Glutamatergic neuron (in vitro differentiated cells): ENCODE data around the gene MCUB. TPM values are rescaled to one million over a fixed set of nuclear protein-coding genes. Genes with fewer than 3 reads are reported as not detected.

Experiments
- DNase-seq: peaks from one replicate; pipeline ENCODE4 v3.0.0; 2022
- H3K27ac Mint-ChIP-seq: one replicate; pipeline ENCODE4 v1.8.0; 2020; ENCODE audit warnings: mild to moderate bottlenecking, mixed read lengths, inconsistent platforms; ENCODE audit not compliant: unreplicated experiment
- H3K27me3 Mint-ChIP-seq: one replicate; pipeline ENCODE4 v1.8.0; 2020; ENCODE audit warnings: mild to moderate bottlenecking, moderate library complexity, mixed read lengths, inconsistent platforms; ENCODE audit not compliant: unreplicated experiment
- H3K36me3 Mint-ChIP-seq: one replicate; pipeline ENCODE4 v1.8.0; 2020; ENCODE audit warnings: mild to moderate bottlenecking, mixed read lengths, inconsistent platforms; ENCODE audit not compliant: unreplicated experiment
- H3K4me1 Mint-ChIP-seq: one replicate; pipeline ENCODE4 v1.8.0; 2020; ENCODE audit warnings: mild to moderate bottlenecking, low read depth, mixed read lengths, inconsistent platforms; ENCODE audit not compliant: unreplicated experiment
- H3K4me3 Mint-ChIP-seq: one replicate; pipeline ENCODE4 v1.8.0; 2020; ENCODE audit warnings: mild to moderate bottlenecking, mixed read lengths, inconsistent platforms; ENCODE audit not compliant: unreplicated experiment
- H3K9me3 Mint-ChIP-seq: one replicate; pipeline ENCODE4 v1.8.0; 2020; ENCODE audit warnings: mild to moderate bottlenecking, moderate library complexity, mixed read lengths, inconsistent platforms; ENCODE audit not compliant: unreplicated experiment
- total RNA-seq: library from RNA; stranded (reverse); fragmentation: NEBNext Ultra II Directional; extraction: Animal tissue kit (Norgen Biotek cat#: 25700); gene quantifications from one replicate; pipeline ENCODE4 v1.2.1, GENCODE V29; 2021; ENCODE audit not compliant: unreplicated experiment
- TF ChIP-seq, protein P1 (sequence below): fragments of 200-600 bp; sonication (generic); IDR thresholded peaks from one replicate; pipeline ENCODE4 v1.5.0; 2021; ENCODE audit not compliant: partially characterized antibody, unreplicated experiment

MCUB gene
- total RNA-seq, 1 donor from 2014 or later = 9.7 TPM

DNA sequence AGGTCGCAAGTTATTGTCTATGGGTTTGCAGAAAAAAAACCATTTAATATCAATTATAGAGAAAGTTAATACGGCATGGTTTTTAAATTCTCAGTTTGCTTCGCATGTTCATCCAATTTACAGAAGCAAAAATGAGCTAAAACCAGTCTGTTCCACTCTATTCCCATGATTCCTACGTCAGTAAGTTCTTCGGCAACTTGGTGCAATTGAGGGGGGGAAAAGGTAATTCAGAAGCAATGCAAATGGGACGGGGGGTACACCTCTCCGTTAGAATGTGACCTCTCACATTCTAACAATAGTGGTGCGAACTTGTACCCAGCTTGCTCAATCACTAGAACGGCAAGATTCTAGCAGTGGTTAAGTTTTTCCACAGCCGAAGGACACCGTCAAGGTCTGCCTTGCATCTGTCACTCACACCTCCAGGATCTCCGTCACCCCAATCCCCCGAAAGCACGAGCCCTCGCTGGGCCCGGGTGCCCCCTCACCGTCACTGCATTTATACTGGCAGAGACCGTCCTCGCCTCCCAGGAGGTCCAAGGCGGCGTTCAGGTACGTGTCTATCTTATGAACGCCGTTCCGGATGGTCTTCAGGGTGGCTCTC is 169.2 kb downstream of the MCUB start:
- H3K27me3 Mint-ChIP-seq = peaks cover 6% of the 10 kb centered on the region
- TF ChIP-seq, protein P1, sequence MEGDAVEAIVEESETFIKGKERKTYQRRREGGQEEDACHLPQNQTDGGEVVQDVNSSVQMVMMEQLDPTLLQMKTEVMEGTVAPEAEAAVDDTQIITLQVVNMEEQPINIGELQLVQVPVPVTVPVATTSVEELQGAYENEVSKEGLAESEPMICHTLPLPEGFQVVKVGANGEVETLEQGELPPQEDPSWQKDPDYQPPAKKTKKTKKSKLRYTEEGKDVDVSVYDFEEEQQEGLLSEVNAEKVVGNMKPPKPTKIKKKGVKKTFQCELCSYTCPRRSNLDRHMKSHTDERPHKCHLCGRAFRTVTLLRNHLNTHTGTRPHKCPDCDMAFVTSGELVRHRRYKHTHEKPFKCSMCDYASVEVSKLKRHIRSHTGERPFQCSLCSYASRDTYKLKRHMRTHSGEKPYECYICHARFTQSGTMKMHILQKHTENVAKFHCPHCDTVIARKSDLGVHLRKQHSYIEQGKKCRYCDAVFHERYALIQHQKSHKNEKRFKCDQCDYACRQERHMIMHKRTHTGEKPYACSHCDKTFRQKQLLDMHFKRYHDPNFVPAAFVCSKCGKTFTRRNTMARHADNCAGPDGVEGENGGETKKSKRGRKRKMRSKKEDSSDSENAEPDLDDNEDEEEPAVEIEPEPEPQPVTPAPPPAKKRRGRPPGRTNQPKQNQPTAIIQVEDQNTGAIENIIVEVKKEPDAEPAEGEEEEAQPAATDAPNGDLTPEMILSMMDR = no peak

DNA sequence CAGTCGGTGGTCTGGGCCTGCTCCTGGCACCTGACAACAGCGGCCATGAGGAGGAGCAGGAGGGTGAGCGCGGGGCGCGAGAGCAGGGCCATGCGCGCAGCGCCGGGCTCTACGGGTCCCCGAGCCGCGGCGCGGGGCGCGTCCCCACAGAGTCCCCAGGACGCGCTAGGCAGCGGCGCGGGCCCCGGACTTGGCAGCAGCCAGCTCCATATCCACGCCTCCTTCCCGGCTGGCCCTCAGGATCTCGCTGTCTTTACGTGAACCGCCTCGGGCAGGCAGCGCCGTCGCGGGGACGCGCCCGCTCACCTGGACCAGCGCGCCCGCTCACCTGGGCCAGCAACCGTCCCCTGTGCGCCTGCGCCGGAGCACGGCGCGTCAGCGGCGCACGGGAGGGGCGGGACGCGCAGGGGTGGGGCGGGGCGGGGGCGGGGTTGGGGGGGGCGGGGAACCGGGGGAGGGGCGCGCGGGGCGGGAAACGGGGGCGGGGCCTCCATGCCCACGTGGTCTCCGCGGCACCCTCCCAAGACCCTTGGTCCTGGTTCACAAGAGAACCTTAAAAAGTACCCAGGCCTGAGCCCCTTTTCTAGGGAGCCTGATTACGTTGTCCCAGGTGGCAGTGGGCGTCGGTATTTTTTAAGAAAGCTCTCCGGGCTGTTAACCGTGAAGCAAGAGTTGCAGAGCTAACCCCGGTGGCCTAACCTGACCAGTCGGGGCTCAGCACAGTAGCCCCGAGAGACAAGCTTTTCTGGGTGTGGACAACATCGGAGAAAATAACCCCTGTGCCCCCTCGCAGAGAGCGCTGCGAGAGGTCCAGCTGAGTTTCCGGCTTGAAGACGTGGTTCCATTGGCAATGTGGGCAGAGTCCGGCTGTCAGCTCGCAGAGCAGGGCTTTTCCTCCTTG is 169.9 kb downstream of the MCUB start, which contains the start of gene PLA2G12A:
PLA2G12A (minus strand) TSS at position 353 of the 901 bp plus-strand sequence; CDS start at position 92, 261 bp downstream.
- Mint-ChIP-seq H3K4me1 (peaks cover 5% of the 10 kb centered on the region), H3K4me3 (peak within 1 kb of the TSS; percentile 91), H3K9me3 (peaks cover 6% of the 10 kb centered on the region), H3K27me3 (peaks cover 6% of the 10 kb centered on the region), H3K36me3 (no peaks in the 10 kb centered on the region), H3K27ac (no peak within 1 kb of the TSS)
- peak; percentile 66 for DNase-seq
- TF ChIP-seq, protein P1 = no peak

More for the DNA sequence above, 169.2 kb downstream of the MCUB start:
- DNase-seq = no peak
- Mint-ChIP-seq H3K36me3 (no peaks in the 10 kb centered on the region), H3K4me3 (peak overlapping the region; percentile 91), H3K27ac (no peak overlapping the region), H3K9me3 (peaks cover 6% of the 10 kb centered on the region), H3K4me1 (peaks cover 5% of the 10 kb centered on the region)

DNA sequence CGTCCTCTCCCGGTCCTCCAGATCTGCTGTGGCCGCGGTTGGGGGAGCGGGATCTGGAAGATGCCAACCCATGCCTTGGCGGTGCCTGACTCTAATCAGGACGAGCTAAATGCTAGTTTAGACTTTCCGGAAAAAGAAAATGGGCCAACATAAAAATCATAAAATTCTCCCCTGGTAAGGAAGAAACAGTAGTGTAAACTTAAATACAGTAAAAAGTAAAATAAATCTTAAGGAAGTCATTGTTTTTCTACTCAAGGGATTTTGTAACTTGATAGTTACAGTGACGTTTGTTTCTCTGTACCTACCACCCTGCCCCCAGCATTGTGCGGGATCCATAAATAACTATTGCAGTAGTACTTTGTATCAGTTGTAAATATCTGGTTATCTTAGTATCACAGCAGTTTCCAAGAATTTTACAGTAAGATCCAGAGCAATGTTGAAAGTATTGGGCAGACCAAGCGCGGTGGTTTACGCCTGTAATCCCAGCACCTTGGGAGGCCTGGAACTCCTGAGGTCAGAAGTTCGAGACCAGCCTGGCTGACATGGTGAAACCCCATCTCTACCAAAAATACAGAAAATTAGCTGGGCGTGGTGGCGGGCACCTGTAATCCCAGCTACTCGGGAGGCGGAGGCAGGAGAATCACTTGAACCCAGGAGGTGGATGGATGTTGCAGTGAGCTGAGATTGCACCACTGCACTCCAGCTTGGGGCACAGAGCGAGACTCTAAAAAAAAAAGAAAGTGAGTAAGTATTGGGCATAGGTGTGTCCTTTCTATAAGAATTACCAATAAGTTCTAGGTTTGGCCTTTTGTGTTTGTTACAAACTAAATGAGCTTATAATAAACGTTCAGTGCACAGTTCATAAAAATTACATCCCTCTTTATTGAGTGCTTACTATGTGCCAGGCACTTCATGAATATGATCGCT is 170.8 kb downstream of the MCUB start:
- H3K9me3 Mint-ChIP-seq = peaks cover 6% of the 10 kb centered on the region
- DNase-seq = no peak
- TF ChIP-seq, protein P1 = no peak
- peak overlapping the region; percentile 88 for H3K4me3 Mint-ChIP-seq
- no peak overlapping the region for H3K27ac Mint-ChIP-seq
- H3K27me3 Mint-ChIP-seq = peaks cover 6% of the 10 kb centered on the region
- peaks cover 5% of the 10 kb centered on the region for H3K4me1 Mint-ChIP-seq
- H3K36me3 Mint-ChIP-seq = no peaks in the 10 kb centered on the region

DNA sequence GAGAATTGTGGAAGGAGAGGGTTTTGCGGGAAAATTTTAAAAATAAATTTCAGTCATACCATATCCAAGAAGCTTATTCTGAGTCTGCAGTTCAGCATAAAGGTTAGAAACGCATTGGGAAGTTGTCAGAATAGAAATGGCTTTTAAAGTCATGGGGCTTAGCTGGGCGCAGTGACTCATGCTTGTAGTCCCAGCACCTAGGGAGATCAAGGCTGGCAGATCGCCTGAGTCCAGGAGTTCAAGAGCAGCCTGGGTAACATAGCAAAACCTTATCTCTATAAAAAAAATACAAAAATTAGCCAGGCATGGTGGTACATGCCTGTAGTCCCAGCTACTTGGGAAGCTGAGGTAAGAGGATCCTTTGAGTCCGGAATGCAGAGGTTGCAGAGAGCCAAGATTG is 173.7 kb downstream of the MCUB start:
- no peak for DNase-seq
- Mint-ChIP-seq H3K36me3 (no peaks in the 10 kb centered on the region), H3K4me3 (no peak overlapping the region), H3K27me3 (peaks cover 11% of the 10 kb centered on the region), H3K27ac (no peak overlapping the region), H3K9me3 (peaks cover 6% of the 10 kb centered on the region), H3K4me1 (peaks cover 4% of the 10 kb centered on the region)
- TF ChIP-seq, protein P1 = no peak
